Measurements from ENCODE around the gene CDKL5. TPM values are rescaled to one million over a fixed set of nuclear protein-coding genes. Genes with fewer than 3 reads are reported as not detected.

Gene CDKL5
- total RNA-seq, 1 experiment from 2014 or later = 4.2 TPM

DNA sequence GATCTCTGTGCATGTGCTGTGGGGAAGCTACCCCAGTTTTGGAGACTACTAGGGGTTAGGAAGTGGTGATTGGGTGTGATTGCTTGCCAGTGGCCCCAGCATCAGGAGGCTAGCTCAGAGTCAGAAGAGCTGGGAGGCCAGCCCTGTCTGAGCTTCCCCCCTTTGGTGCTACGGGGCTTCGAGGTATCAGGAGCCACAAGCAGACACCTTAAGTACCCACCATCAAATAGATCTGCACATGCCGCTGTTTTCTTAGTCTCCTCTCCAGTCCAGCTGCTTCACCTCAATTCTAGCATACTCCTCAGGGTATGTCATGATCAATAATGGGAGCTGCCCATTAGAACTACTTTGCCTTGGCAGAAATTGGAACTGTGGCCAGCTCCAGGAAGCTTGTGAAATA, 271.2 kb downstream of the CDKL5 start:
- Histone ChIP-seq H3K4me3 (no peak overlapping the region), H3K9me3 (ENCODE audit: insufficient read depth, low read depth) (no peaks in the 10 kb centered on the region), H3F3A (ENCODE audit: insufficient read depth, low read depth) (no peaks in the 10 kb centered on the region), H3K36me3 (ENCODE audit: low read depth) (no peaks in the 10 kb centered on the region), H2AFZ (no peak overlapping the region), H3K4me2 (no peak overlapping the region), H3K9me2 (ENCODE audit: insufficient read depth) (no peaks in the 10 kb centered on the region), H3K27ac (no peak overlapping the region), H4K20me1 (ENCODE audit: insufficient read depth) (no peaks in the 10 kb centered on the region), H3K79me2 (ENCODE audit: low read depth) (no peaks in the 10 kb centered on the region), H3K4me1 (replicated peaks; ENCODE audit: insufficient read depth) (no peaks in the 10 kb centered on the region), H3K27me3 (ENCODE audit: insufficient read depth, low read depth) (0 out of 2 replicates have a peak, but pooled peaks cover 2% of the 10 kb centered on the region)
- no TSS peak for BruUV-seq (replicated peaks)
- TF ChIP-seq EZH2 (IDR thresholded peaks at IDR 0.05; ENCODE audit: low read depth) (no peak), CTCF (conservative IDR thresholded peaks at IDR 0.05) (no peak)
- DNase-seq = no peak
- ChIA-PET CTCF (no interaction called here), POLR2A (ENCODE audit: unreplicated experiment) (interaction anchor here (0.5 kb wide), 1 partner anchor 80 kb away, joined by 8 read pairs; no protein-coding TSS in a partner anchor)
- intact Hi-C loops (cut with micrococcal nuclease; ENCODE audit: unreplicated experiment) = no loop called here

DNA sequence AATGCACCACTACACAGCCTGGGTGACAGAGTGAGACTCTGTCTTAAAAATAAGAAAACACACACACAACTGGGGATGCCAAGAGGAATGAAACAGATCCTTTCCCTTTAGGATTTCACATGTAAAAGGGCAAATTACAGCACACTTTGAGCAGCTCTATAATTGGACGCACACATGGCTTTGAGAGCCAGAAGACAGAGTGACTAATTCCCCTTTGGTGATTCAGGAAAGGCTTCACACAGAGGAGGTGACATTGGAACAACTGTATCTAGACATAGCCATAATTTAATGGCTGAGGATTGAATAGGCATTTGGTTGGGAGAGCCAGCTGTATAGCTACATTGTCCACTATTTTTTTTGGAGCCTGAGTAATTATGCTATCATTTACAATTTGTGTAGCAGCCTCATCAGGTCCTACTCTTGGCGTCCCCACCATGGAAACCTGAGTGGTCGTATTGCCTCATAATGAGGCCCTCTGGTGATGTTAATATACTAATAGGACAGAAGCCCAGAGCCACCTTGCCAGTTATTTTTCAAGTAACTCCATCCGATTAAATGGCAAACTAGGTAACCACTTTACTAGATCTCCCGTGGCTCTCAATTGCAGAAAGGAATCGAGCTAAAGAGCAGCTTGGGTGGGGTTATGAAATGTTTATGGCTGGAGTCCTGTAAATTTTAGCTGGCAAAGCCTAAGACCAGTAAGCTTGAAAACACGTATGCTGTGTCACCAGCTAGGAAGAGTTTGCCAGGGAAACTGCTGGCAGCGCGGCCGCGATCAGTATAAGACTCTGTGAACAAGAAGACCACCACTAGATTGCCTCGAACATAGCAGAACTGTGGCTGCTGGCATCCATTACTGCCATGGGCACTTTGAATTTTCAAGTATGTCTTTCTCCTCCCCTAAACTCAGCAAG, 273.6 kb downstream of the CDKL5 start:
- H3K27me3 ChIP-seq (ENCODE audit: insufficient read depth, low read depth) = no peaks in the 10 kb centered on the region
- H2AFZ ChIP-seq = no peak overlapping the region
- TF ChIP-seq EZH2 (IDR thresholded peaks at IDR 0.05; ENCODE audit: low read depth) (no peak), CTCF (conservative IDR thresholded peaks at IDR 0.05) (no peak)
- POLR2A ChIA-PET (ENCODE audit: unreplicated experiment) = no interaction called here
- H3K4me1 ChIP-seq (replicated peaks; ENCODE audit: insufficient read depth) = peaks cover 17% of the 10 kb centered on the region
- intact Hi-C loops (cut with micrococcal nuclease; ENCODE audit: unreplicated experiment) = no loop called here
- no peaks in the 10 kb centered on the region for H3K79me2 ChIP-seq (ENCODE audit: low read depth)
- no peak overlapping the region for H3K4me3 ChIP-seq
- no peak overlapping the region for H3K4me2 ChIP-seq
- H4K20me1 ChIP-seq (ENCODE audit: insufficient read depth) = no peaks in the 10 kb centered on the region
- no peaks in the 10 kb centered on the region for H3K9me2 ChIP-seq (ENCODE audit: insufficient read depth)
- H3K9me3 ChIP-seq (ENCODE audit: insufficient read depth, low read depth) = no peaks in the 10 kb centered on the region
- no TSS peak for BruUV-seq (replicated peaks)
- H3K27ac ChIP-seq = no peak overlapping the region
- no peaks in the 10 kb centered on the region for H3K36me3 ChIP-seq (ENCODE audit: low read depth)
- CTCF ChIA-PET = no interaction called here
- no peak for DNase-seq
- 0 out of 2 replicates have a peak, but pooled peaks cover 5% of the 10 kb centered on the region for H3F3A ChIP-seq (ENCODE audit: insufficient read depth, low read depth)

GRCh38 chrX:18701621-18702361, 276.4 kb downstream of the CDKL5 start:
- intact Hi-C loops (cut with micrococcal nuclease; ENCODE audit: unreplicated experiment) = no loop called here
- Histone ChIP-seq H4K20me1 (ENCODE audit: insufficient read depth) (no peaks in the 10 kb centered on the region), H3K4me2 (peak overlapping the region; percentile 76; the same call in 1 of the 2 replicates), H3K36me3 (ENCODE audit: low read depth) (no peaks in the 10 kb centered on the region), H3K9me2 (ENCODE audit: insufficient read depth) (no peaks in the 10 kb centered on the region), H3K4me1 (replicated peaks; ENCODE audit: insufficient read depth) (peaks cover 17% of the 10 kb centered on the region), H3K27me3 (ENCODE audit: insufficient read depth, low read depth) (no peaks in the 10 kb centered on the region), H3K4me3 (no peak overlapping the region), H3K79me2 (ENCODE audit: low read depth) (no peaks in the 10 kb centered on the region), H3K9me3 (ENCODE audit: insufficient read depth, low read depth) (no peaks in the 10 kb centered on the region), H2AFZ (no peak overlapping the region), H3K27ac (no peak overlapping the region), H3F3A (ENCODE audit: insufficient read depth, low read depth) (0 out of 2 replicates have a peak, but pooled peaks cover 5% of the 10 kb centered on the region)
- BruUV-seq (replicated peaks) = no TSS peak
- TF ChIP-seq EZH2 (IDR thresholded peaks at IDR 0.05; ENCODE audit: low read depth) = no peak
- TF ChIP-seq CTCF (conservative IDR thresholded peaks at IDR 0.05) = no peak
- peak in 1 of 2 experiments; percentile 30 for DNase-seq
- ChIA-PET POLR2A (ENCODE audit: unreplicated experiment) (no interaction called here), CTCF (no interaction called here)

All from PC-9 (cell line).